BJ (cell line): Measurements from ENCODE around the gene RFX1. TPM values are rescaled to one million over a fixed set of nuclear protein-coding genes. Genes with fewer than 3 reads are reported as not detected.

Source experiments
- CTCF ChIA-PET: fragments of 350-600 bp; formaldehyde crosslinking; extraction: SDS; loops from one replicate; lab custom pipeline; 2021; ENCODE audit warnings: antibody characterized with exemption, inconsistent platforms; lab: Yijun Ruan, JAX
- POLR2A ChIA-PET: fragments of 300-600 bp; sonication (Branson Sonifier 250); formaldehyde crosslinking; extraction: SDS; loops from one replicate; lab custom pipeline; 2021; ENCODE audit warnings: antibody characterized with exemption; lab: Charles Lee
- DNase-seq: peaks from one replicate; pipeline ENCODE4 v3.0.0-alpha.2; 2011; ENCODE audit warnings: low read depth
- H3K27me3 ChIP-seq: 2 replicates; pipeline ENCODE4 v1.6.0; 2011; ENCODE audit warnings: low read length; ENCODE audit not compliant: control insufficient read depth, insufficient read depth
- H3K36me3 ChIP-seq: 2 replicates; pipeline ENCODE4 v1.5.1; 2011; ENCODE audit warnings: low read length; ENCODE audit not compliant: control insufficient read depth, insufficient read depth
- H3K4me3 ChIP-seq: 2 replicates; pipeline ENCODE4 v1.5.1; 2011; ENCODE audit warnings: low read depth, mild to moderate bottlenecking, control low read depth, low read length
- polyA plus RNA-seq: library from polyadenylated mRNA; depleted of rRNA; stranded (reverse); fragments of >200 nt; gene quantifications from 2 replicates; pipeline ENCODE4 v1.2.3, GENCODE V29; 2011
- TF ChIP-seq, protein P1 (sequence below): IDR thresholded peaks from 2 replicates; pipeline ENCODE4 v1.5.1; 2011; ENCODE audit warnings: low read depth, mild to moderate bottlenecking, control low read depth, inconsistent platforms, low read length, moderate library complexity; ENCODE audit not compliant: insufficient read depth

RFX1 gene
- polyA plus RNA-seq, 1 experiment, result 0.78 TPM

DNA sequence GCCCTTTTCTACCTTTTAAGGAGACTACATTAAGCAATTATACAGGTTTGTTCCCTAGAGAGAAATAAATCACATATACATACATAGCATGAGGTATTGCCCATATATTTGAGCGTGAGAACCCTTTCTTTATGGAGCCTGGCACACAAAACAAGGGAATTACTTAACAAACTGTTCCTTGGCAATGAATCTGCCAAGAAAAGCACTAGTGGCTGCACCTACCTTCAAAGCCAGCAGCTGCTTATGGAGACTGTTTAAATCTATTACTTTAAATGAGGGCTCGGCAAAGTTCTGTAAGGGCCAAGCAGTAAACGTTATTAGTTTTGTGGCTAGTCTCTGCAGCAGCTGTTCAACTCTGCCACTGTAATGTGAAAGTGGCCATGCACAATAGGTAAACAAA is 7.0 kb downstream of the RFX1 start:
- CTCF ChIA-PET, result no interaction called here
- Histone ChIP-seq H3K4me3 (no peak overlapping the region), H3K36me3 (peaks cover 1% of the 10 kb centered on the region; the same call in 1 of the 2 replicates), H3K27me3 (no peaks in the 10 kb centered on the region)
- POLR2A ChIA-PET, result no interaction called here
- DNase-seq, result no peak
- TF ChIP-seq, protein P1, sequence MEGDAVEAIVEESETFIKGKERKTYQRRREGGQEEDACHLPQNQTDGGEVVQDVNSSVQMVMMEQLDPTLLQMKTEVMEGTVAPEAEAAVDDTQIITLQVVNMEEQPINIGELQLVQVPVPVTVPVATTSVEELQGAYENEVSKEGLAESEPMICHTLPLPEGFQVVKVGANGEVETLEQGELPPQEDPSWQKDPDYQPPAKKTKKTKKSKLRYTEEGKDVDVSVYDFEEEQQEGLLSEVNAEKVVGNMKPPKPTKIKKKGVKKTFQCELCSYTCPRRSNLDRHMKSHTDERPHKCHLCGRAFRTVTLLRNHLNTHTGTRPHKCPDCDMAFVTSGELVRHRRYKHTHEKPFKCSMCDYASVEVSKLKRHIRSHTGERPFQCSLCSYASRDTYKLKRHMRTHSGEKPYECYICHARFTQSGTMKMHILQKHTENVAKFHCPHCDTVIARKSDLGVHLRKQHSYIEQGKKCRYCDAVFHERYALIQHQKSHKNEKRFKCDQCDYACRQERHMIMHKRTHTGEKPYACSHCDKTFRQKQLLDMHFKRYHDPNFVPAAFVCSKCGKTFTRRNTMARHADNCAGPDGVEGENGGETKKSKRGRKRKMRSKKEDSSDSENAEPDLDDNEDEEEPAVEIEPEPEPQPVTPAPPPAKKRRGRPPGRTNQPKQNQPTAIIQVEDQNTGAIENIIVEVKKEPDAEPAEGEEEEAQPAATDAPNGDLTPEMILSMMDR, result no peak

- TF ChIP-seq, protein P1, result no peak
- Histone ChIP-seq H3K27me3 (no peaks in the 10 kb centered on the region), H3K4me3 (no peak overlapping the region), H3K36me3 (peaks cover 1% of the 10 kb centered on the region; the same call in 1 of the 2 replicates)
- POLR2A ChIA-PET, result no interaction called here
- no peak for DNase-seq
- CTCF ChIA-PET, result no interaction called here
These were observed 7.7 kb downstream of the RFX1 start for GRCh38 chr19:13998426-13998825.

- TF ChIP-seq, protein P1, result no peak
- H3K27me3 ChIP-seq, result no peaks in the 10 kb centered on the region
- H3K4me3 ChIP-seq, result no peak overlapping the region
- peaks cover 2% of the 10 kb centered on the region for H3K36me3 ChIP-seq
- ChIA-PET POLR2A (no interaction called here), CTCF (no interaction called here)
- DNase-seq, result no peak
These were observed 8.5 kb downstream of the RFX1 start for GRCh38 chr19:13997631-13997962.

GRCh38 chr19:13996928-13997630 is 9.0 kb downstream of the RFX1 start:
- Histone ChIP-seq H3K4me3 (no peak overlapping the region), H3K36me3 (peaks cover 6% of the 10 kb centered on the region), H3K27me3 (no peaks in the 10 kb centered on the region)
- CTCF ChIA-PET, result no interaction called here
- POLR2A ChIA-PET, result no interaction called here
- TF ChIP-seq, protein P1, result no peak
- no peak for DNase-seq

DNA sequence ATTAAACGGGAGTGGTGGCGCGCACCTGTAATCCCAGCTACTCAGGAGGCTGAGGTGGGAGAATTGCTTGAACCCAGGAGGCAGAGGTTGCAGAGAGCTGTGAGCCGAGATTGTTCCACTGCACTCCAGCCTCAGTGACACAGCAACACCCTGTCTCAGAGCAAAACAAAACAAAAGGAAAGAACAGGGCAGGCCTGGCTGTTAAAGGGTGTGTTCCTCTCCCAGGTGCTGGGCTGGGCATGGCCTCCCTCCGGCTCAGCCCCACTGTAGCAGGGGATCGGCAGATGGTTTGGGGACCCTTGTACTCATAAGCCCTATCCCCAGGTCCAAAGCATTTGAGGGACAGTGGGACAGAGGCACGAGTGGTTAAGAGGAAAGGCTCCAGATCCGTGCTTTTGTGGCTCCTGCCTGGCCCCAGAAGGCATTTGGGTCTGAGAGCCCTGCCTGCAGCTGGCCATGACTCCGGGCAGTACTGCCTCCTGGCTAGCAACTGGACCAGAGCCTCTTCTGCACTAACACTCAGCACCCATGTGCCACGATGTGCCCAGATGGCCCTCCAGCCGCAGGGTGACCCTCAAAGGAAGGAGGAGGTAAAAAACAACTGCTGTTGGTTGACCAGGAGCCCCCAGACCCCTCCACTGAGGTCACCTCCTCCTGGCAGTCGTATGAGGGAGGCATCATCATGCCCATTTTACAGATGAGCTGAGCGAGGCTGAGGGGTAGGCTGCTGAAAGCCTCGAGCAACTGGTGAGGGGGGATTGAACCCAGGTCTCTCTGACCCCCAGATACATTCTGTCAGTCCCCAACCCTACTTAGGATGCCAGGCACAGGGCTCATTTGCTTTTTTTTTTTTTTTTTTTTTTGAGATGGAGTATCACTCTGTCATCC is 10.0 kb downstream of the RFX1 start:
- Histone ChIP-seq H3K27me3 (no peaks in the 10 kb centered on the region), H3K4me3 (no peak overlapping the region), H3K36me3 (peaks cover 8% of the 10 kb centered on the region)
- no peak for DNase-seq
- ChIA-PET CTCF (no interaction called here), POLR2A (no interaction called here)
- TF ChIP-seq, protein P1, result no peak
